Measurements from ENCODE around the gene TXNRD2.

GRCh38 chr22:19973551-19974267, 32.1 kb upstream of the TXNRD2 start:
- no peak for TF ChIP-seq CTCF (IDR thresholded peaks at IDR 0.05)
- TF ChIP-seq EP300 (IDR thresholded peaks at IDR 0.05): no peak
- TF ChIP-seq POLR2AphosphoS5 (IDR thresholded peaks at IDR 0.05): no peak
- no peak for TF ChIP-seq POLR2A (IDR thresholded peaks at IDR 0.05)
